ENCODE measurements around the gene MPPE1.
"Not testable (repeated sequence)": the region's sequence is repeated elsewhere in the genome, so short reads cannot be mapped to it uniquely, and the experiment has no call there.

MPPE1 gene

DNA sequence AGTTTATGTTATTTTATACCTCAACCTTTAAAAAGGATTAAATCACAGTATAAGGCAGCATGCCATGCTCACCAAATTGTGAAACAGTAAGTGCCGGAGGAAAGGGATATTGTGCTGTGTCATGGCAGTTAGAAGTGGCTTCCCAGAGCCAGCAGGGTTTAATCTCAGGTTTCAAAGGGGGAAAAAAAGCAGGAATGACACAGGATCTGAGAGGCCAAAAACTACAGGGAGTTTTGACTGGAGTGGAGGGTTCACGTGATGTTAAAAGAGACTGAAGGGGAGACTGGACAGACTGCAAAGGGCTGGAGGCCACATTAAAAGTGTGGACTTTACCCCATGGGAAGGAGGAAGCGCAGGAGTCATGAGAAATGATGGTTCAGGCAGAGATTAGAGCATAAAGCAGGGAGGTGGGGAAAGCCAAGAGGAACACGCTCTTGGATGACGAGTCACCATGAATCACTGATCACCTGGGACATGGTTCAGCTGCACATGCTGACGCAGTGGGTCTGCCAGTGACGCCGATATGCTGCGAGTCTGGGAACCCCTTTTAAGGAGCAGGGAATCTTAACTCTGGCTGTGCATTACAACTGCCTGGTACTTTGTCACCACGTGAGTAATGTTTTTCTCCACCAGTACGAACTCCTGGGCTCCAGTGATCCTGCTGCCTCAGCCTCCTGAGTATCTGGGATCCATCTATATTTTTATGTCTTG is 50.8 kb downstream of the MPPE1 start:
- peak; percentile 92 for DNase-seq (ENCODE audit: low read depth)

DNA sequence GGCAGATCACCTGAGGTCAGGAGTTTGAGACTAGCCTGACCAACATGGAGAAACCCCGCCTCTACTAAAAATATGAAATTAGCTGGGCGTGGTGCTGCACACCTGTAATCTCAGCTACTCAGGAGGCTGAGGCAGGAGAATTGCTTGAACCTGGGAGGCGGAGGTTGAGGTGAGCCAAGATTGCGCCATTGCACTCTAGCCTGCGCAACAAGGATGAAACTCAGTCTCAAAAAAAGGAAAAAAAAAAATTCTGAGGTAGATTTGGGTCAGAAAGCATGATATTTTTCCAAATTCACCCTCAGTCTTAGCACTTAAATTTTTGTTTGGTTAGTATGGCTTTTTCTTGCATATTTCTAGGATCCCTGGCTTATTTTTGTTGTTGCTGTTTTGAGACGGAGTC is 53.6 kb downstream of the MPPE1 start:
- DNase-seq (ENCODE audit: low read depth): not testable (repeated sequence)

DNA sequence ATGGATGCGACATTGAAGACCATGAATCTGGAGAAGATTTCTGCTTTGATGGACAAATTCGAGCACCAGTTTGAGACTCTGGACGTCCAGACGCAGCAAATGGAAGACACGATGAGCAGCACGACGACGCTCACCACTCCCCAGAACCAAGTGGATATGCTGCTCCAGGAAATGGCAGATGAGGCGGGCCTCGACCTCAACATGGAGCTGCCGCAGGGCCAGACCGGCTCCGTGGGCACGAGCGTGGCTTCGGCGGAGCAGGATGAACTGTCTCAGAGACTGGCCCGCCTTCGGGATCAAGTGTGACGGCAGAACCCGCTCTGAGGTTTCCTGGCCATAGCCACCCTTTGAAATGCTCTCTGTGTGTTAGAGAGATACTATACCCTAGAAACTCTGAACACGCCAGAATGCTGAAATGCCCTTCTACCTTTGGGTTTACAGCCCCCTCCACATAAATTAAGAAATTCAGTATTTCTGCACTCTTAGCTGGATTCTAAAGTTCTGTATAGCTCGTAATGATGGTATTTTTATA is 56.2 kb downstream of the MPPE1 start:
- DNase-seq (ENCODE audit: low read depth): no peak

DNA sequence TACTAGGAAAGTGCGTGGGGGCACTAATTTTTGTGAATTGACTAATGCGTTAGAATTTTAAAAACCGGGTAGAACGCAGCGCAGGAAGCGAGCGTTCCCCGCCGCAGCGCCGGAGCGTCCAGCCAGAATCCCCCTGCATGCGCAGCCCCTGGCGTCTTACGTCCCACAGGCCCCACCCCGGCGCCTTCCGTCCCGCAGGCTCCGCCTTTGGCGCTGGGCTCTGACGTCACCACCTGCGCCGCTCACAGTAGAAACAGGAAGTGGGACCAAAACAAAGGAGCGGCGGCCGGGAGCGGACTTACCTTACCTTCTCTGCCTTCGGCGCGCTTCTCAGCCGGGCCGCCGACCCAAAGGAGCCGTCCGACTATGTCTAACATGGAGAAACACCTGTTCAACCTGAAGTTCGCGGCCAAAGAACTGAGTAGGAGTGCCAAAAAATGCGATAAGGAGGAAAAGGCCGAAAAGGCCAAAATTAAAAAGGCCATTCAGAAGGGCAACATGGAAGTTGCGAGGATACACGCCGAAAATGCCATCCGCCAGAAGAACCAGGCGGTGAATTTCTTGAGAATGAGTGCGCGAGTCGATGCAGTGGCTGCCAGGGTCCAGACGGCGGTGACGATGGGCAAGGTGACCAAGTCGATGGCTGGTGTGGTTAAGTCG is 56.8 kb downstream of the MPPE1 start, which contains the start of gene CHMP1B:
CHMP1B (plus strand) TSS at position 268 of the 660 bp plus-strand sequence; CDS start at position 367, 99 bp downstream.
- DNase-seq (ENCODE audit: low read depth): peak; percentile 75

DNA sequence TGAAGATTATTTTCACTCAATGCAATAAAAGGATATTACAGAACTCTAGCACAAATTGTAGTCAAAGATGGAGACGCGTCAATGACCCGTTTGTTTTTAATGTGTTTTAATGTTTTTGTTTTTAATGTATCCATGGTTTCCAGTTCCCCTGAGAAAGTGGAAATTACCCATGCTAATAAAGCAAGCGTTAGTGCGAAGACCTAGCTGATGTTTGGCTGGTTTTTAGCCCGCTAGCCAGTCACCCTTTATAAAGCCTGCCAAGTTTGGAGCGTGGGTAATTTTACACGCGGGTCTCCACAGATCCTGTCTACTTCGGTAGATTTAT is 57.3 kb downstream of the MPPE1 start:
- peak; percentile 26 for DNase-seq (ENCODE audit: low read depth)

DNA sequence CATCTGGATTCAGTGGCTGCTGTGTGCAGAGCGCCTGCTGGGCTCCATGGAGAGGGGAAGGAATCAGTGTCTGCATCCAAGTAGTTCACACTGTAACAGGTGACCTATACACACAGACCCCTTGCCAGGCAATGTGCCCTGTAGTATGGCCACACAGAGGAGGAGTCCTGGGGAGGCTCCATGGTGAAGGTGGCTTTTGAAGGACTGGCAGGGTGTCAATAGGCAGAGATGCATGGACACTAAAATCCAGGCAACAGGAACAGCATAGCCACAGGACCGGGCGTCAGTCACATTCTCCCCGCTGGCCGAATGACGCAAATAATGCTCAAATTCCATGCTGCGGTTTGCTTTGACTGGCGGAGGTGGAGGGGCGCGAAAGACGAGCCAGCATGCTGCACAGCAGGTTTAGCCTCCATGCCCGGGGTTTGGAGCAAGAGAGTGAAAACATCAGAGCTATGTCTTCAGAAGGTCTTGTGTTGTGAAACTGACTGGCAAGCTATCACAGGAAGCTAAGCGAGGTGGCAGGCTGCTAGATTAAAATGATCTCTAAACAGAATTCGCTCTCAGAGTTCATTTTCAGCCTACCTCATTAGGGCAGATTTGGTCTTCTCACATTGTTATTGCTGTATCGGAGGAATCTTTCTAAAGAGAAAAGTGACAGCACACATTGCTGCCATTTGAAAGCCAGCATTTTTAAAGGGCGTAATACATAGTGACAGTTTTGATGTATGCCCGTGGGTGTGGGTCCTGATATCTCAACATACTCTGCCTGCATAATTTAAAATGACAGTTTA is 58.1 kb downstream of the MPPE1 start:
- DNase-seq (ENCODE audit: low read depth): peak; percentile 29

DNA sequence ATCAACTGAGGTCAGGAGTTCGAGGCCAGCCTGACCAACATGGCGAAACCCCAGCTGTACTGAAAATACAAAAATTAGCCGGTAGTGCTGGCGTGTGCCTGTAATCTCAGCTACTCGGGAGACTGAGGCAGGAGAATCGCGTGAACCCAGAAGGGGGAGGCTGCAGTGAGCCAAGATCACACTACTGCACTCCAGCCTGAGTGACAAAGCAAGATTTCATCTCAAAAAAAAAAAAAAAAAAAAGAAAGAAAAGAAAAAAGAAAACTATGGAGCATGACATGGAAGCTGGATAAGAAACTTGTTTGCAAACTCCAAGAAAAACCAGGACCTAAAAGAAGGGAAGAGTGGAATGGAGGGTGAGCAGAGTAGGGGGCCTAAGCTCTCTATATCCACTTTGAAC is 58.8 kb downstream of the MPPE1 start:
- DNase-seq (ENCODE audit: low read depth): no peak

DNA sequence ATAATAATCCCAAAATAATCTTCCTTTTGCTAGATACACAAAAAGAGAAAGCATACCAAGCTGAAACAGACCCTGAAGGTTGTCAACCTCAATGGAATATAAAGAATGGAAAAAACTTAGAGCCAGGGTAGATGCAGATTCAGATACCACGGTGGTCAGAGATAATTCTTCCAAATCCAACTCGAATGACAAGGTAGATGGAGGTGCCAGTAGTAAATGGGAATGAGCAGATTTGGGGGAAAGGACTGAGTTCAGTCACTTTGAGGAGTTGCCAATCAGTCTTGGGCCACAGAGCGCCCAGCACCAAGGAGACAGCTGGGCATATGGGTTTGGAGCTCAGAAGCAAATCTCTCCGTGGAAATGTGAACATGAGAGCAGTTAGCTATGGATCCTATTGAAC is 60.3 kb downstream of the MPPE1 start:
- DNase-seq (ENCODE audit: low read depth): no peak

DNA sequence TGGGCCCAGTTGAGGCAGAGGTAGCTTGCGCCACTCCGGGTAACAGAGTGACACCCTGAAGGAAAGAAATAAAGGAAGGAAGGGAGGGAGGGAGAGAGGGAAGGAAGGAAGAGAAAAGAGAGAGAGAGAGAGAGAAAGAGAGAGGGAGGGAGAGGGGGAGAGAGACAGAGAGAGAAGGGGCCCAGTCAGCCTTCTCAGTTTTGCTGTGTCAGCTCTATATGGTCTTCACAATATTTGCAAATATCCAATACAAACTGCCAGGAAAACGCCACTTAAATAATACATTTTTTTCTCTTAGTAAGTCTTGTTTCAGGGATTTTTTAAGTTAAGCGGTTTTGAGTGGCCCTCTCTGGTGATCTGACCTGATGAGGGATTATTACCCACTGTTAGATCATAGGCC is 62.5 kb downstream of the MPPE1 start:
- DNase-seq (ENCODE audit: low read depth): no peak

DNA sequence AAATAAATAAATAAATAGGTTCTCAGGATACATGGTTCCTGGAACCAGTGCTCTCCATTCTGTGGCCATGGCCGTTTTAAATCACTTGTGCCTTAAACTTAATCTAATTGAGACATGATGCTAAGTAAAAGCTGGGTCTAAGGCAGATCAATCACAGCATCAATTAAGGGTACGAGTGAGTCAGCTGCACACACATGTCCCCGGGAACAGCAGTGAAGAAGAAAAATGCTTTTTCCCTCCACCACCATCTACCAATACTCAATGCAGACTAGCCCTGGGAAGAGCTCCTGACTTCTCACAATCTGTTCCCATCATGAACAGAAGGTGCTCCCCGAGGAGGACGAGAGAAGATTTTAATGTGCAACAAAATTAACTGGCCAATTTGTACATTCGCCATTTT is 63.7 kb downstream of the MPPE1 start:
- DNase-seq (ENCODE audit: low read depth): no peak

DNA sequence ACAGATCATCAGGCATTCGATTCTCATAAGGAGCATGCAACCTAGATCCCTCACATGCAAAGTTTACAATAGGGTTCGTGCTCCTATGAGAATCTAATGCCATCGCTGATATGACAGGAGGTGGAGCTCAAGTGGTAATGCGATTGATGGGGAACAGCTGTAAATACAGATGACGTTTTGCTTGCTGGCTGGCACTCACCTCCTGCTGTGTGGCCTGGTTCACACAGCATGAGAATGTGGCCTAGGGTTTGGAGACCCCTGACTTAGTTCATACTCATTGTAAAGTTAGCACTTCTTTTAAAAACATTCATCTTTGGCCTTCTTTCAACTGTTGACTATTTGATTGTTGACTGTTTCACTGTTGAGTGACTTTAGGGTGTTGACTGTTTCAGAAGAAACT is 65.6 kb downstream of the MPPE1 start:
- DNase-seq (ENCODE audit: low read depth): no peak

DNA sequence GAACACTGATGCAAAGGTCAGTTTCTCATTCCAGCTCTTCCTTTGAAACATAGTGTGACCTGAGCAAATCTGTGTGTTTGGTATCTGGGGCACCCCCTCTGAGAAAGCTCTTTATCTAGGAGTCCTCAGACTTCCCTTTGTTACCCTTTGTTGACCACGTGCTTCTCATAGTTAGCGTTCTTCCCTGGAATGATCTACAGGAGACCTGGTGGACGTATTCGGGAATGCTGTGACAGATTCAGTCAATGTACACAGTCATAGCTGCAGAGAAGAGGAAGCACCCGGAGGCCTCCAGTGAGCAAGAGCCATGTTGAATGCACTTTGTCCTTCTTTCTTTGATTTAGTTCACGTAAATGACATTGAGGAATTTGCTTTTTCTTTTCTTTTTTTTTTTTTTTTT is 67.6 kb downstream of the MPPE1 start:
- no peak for DNase-seq (ENCODE audit: low read depth)

DNA sequence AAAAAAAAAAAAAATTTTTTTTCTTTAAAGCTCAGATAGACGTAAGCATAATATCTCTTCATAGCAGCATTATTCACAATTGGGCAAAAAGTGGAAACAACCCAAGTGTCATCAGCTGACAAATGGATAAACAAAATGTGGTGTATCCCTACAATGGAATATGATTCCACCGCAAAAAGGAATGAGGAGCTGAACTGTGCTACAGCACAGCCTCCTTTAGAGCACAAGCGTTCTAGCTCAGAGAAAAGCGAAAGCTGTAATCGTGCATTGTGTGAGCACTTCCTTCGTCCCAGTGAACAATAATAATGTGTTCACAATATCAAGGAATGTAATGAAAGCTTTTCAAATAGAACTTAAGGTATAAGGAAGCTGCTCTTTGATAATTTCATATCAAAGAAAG is 68.6 kb downstream of the MPPE1 start:
- DNase-seq (ENCODE audit: low read depth): no peak

DNA sequence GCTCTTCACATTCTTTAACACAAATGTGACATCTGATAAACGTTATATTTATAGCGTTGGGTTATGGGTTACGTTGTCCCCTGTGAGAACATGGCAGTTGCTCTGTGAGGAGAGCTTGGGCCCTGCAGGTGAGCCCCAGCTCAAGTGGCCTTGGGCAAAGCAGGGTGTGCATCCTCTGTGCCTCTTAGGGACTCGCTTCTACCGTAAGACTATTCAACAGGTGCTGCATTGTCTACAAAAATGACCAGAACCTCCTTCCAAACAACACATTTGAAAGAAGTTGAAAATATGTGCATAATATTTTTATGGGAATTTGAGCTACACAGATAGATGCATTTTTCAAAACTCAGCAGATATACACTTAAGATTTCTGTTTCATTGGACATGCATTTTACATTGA is 73.3 kb downstream of the MPPE1 start:
- no peak for DNase-seq (ENCODE audit: low read depth)

Measured in HS-5 (cell line).